ENCODE measurements around the gene KLF3.

The KLF3 gene

GRCh38 chr4:38699112-38699511 lies 35.1 kb downstream of the KLF3 start:
- no peak for DNase-seq

- DNase-seq = no peak
Measured at GRCh38 chr4:38703635-38704034, 39.6 kb downstream of the KLF3 start.

- no peak for DNase-seq
Measured at GRCh38 chr4:38704622-38705154, 40.7 kb downstream of the KLF3 start.

GRCh38 chr4:38706301-38706700 lies 42.3 kb downstream of the KLF3 start:
- DNase-seq = no peak

- no peak for DNase-seq
Measured at GRCh38 chr4:38710053-38710452, 46.1 kb downstream of the KLF3 start.

GRCh38 chr4:38711066-38711465 lies 47.1 kb downstream of the KLF3 start:
- no peak for DNase-seq

- no peak for DNase-seq
Measured at GRCh38 chr4:38715050-38715449, 51.1 kb downstream of the KLF3 start.

GRCh38 chr4:38716256-38716655 lies 52.3 kb downstream of the KLF3 start:
- no peak for DNase-seq

- no peak for DNase-seq
Measured at GRCh38 chr4:38717604-38718003, 53.6 kb downstream of the KLF3 start.

- no peak for DNase-seq
Measured at GRCh38 chr4:38723114-38723513, 59.1 kb downstream of the KLF3 start.

- DNase-seq = no peak
Measured at GRCh38 chr4:38723726-38724474, 59.9 kb downstream of the KLF3 start.

- no peak for DNase-seq
Measured at GRCh38 chr4:38724475-38724808, 60.4 kb downstream of the KLF3 start.

- DNase-seq = no peak
Measured at GRCh38 chr4:38728631-38729141, 64.7 kb downstream of the KLF3 start.

- no peak for DNase-seq
Measured at GRCh38 chr4:38730493-38730829, 66.5 kb downstream of the KLF3 start.

- peak; percentile 94 for DNase-seq
Measured at GRCh38 chr4:38730830-38731646, 67.0 kb downstream of the KLF3 start.

GRCh38 chr4:38733663-38734062 lies 69.7 kb downstream of the KLF3 start:
- DNase-seq = no peak

- DNase-seq = no peak
Measured at GRCh38 chr4:38734446-38734845, 70.4 kb downstream of the KLF3 start.

- no peak for DNase-seq
Measured at GRCh38 chr4:38734911-38735310, 70.9 kb downstream of the KLF3 start.

- DNase-seq = no peak
Measured at GRCh38 chr4:38735870-38736269, 71.9 kb downstream of the KLF3 start.

GRCh38 chr4:38738940-38739803 lies 75.2 kb downstream of the KLF3 start:
- DNase-seq = no peak

- no peak for DNase-seq
Measured at GRCh38 chr4:38740303-38740702, 76.3 kb downstream of the KLF3 start.

GRCh38 chr4:38743866-38744265 lies 79.9 kb downstream of the KLF3 start:
- no peak for DNase-seq

- no peak for DNase-seq
Measured at GRCh38 chr4:38745881-38746280, 81.9 kb downstream of the KLF3 start.

Data from activated effector memory CD4-positive, alpha-beta T cell treated with anti-CD3 and anti-CD28 coated beads, Interleukin-2, amount 50 U/mL, for 16 hours (primary cell).